GM12878 (cell line): ENCODE data around the gene SRI. TPM values are rescaled to one million over a fixed set of nuclear protein-coding genes. Genes with fewer than 3 reads are reported as not detected.

ENCODE experiments used
- ATAC-seq: fragments of 200-7000 bp; cut with Tn5 transposase; 3 replicates; pipeline ENCODE4 v1.9.1; 2020; ENCODE audit warnings: mild to moderate bottlenecking, moderate library complexity
- BruUV-seq: library from RNA; stranded (reverse); fragments of 400-500 nt; replicated peaks from 2 replicates; lab custom pipeline; 2021; lab: Mats Ljungman, UMichigan
- CTCF ChIA-PET: fragments of 300-600 bp; sonication (Branson Sonifier 250); formaldehyde crosslinking; extraction: SDS; loops from one replicate; lab custom pipeline; 2021; ENCODE audit warnings: inconsistent platforms; lab: Yijun Ruan, JAX
- POLR2A ChIA-PET: fragments of 350-600 bp; formaldehyde crosslinking; extraction: SDS; loops from one replicate; lab custom pipeline; 2021; ENCODE audit warnings: inconsistent platforms; lab: Charles Lee
- RAD21 ChIA-PET: fragments of 300-600 bp; sonication (Branson Sonifier 250); formaldehyde crosslinking; loops from one replicate; lab custom pipeline; 2023; ENCODE audit warnings: antibody characterized with exemption; ENCODE audit not compliant: unreplicated experiment; lab: Charles Lee
- SMC1A ChIA-PET: fragments of 300-600 bp; sonication (Branson Sonifier 250); formaldehyde crosslinking; loops from one replicate; lab custom pipeline; 2023; ENCODE audit not compliant: unreplicated experiment, uncharacterized antibody; lab: Charles Lee
- DNase-seq: peaks from one replicate; pipeline ENCODE4 v3.0.0-alpha.2; 2011; ENCODE audit warnings: low read depth, low spot score
- FAIRE-seq: peaks from 3 replicates; lab custom pipeline; 2011; peaks lifted over from hg19 to GRCh38; lab: Jason Lieb, UNC
- H2AFZ ChIP-seq: 2 replicates; pipeline ENCODE4 v1.6.0; 2011; ENCODE audit warnings: low read depth, low read length, control low read depth; ENCODE audit not compliant: control insufficient read depth
- H3K27ac ChIP-seq: 2 replicates; pipeline ENCODE4 v1.5.1; 2011; ENCODE audit warnings: control low read depth; ENCODE audit not compliant: control insufficient read depth, insufficient read depth
- H3K27me3 ChIP-seq, 2 experiments: replicated peaks in 1 of 2; 2 replicates each; pipeline versions ENCODE4 v1.6.0 to v1.6.1; 2011; ENCODE audit warnings: low read length in 1 of 2; ENCODE audit not compliant: control insufficient read depth in 2 of 2, insufficient read depth in 2 of 2
- H3K36me3 ChIP-seq, 2 experiments: 2 replicates each; pipeline ENCODE4 v1.5.1; 2011; ENCODE audit warnings: low read length in 1 of 2; ENCODE audit not compliant: control insufficient read depth in 2 of 2, insufficient read depth in 2 of 2
- H3K4me1 ChIP-seq: 2 replicates; pipeline ENCODE4 v1.6.1; 2011; ENCODE audit warnings: mild to moderate bottlenecking, low read length, moderate library complexity, mixed read lengths; ENCODE audit not compliant: control insufficient read depth, insufficient read depth
- H3K4me2 ChIP-seq: 2 replicates; pipeline ENCODE4 v1.6.0; 2011; ENCODE audit warnings: control low read depth; ENCODE audit not compliant: control insufficient read depth, insufficient read depth
- H3K4me3 ChIP-seq: fragments of 200-600 bp; sonication (generic); 2 replicates; pipeline ENCODE4 v1.5.1; 2016
- H3K79me2 ChIP-seq: 2 replicates; pipeline ENCODE4 v1.6.0; 2011; ENCODE audit warnings: low read length; ENCODE audit not compliant: control insufficient read depth, insufficient read depth
- H3K9ac ChIP-seq: 2 replicates; pipeline ENCODE4 v1.8.0; 2011; ENCODE audit warnings: low read length, control low read depth, mixed read lengths; ENCODE audit not compliant: control insufficient read depth, insufficient read depth
- H3K9me3 ChIP-seq: replicated peaks from 3 replicates; pipeline ENCODE4 v1.5.1; 2011; ENCODE audit warnings: mild to moderate bottlenecking, low read length; ENCODE audit not compliant: control insufficient read depth, insufficient read depth
- H4K20me1 ChIP-seq: 2 replicates; pipeline ENCODE4 v1.6.0; 2011; ENCODE audit not compliant: control insufficient read depth, insufficient read depth
- E2F8 ChIP-seq: fragments of 450-650 bp; IDR thresholded peaks from 2 replicates; pipeline ENCODE4 v1.6.1; 2018; ENCODE audit warnings: mild to moderate bottlenecking, low read depth, moderate library complexity; ENCODE audit not compliant: partially characterized antibody
- EGR1 ChIP-seq, 2 experiments: IDR thresholded peaks; 1 replicate in 1 of 2; 2 replicates in 1 of 2; pipeline ENCODE4 v1.6.1; 2011 to 2012; ENCODE audit warnings: low read depth in 2 of 2, low read length in 2 of 2, borderline replicate concordance in 1 of 2, mild to moderate bottlenecking in 1 of 2, moderate library complexity in 1 of 2
- HDAC6 ChIP-seq: fragments of 200-600 bp; sonication (generic); IDR thresholded peaks from one replicate; pipeline ENCODE4 v1.8.0; 2017; ENCODE audit warnings: antibody characterized with exemption; ENCODE audit not compliant: unreplicated experiment
- JUNB ChIP-seq: IDR thresholded peaks from 2 replicates; pipeline ENCODE4 v1.6.1; 2016; ENCODE audit warnings: antibody characterized with exemption, mild to moderate bottlenecking
- LARP7 ChIP-seq: fragments of 450-650 bp; IDR thresholded peaks from 2 replicates; pipeline ENCODE4 v1.6.1; 2017; ENCODE audit warnings: mild to moderate bottlenecking
- MEF2A ChIP-seq: IDR thresholded peaks from 2 replicates; pipeline ENCODE4 v1.6.1; 2011; ENCODE audit warnings: low read depth, mild to moderate bottlenecking, low read length, moderate library complexity; ENCODE audit not compliant: insufficient read depth
- MEF2B ChIP-seq: fragments of 450-650 bp; IDR thresholded peaks from 2 replicates; pipeline ENCODE4 v1.6.1; 2018; ENCODE audit warnings: mild to moderate bottlenecking, moderate library complexity; ENCODE audit not compliant: partially characterized antibody, poor library complexity, severe bottlenecking
- MYB ChIP-seq: fragments of 150-350 bp; IDR thresholded peaks from 2 replicates; pipeline ENCODE4 v1.6.1; 2014; ENCODE audit warnings: mild to moderate bottlenecking, low read depth, low read length, borderline replicate concordance
- NFXL1 ChIP-seq: fragments of 450-650 bp; IDR thresholded peaks from 2 replicates; pipeline ENCODE4 v1.6.1; 2017; ENCODE audit warnings: antibody characterized with exemption, mild to moderate bottlenecking, borderline replicate concordance
- PML ChIP-seq: IDR thresholded peaks from 2 replicates; pipeline ENCODE4 v1.6.1; 2012; ENCODE audit warnings: low read length, inconsistent platforms
- RELA ChIP-seq: fragments of 450-650 bp; IDR thresholded peaks from 2 replicates; pipeline ENCODE4 v1.8.0; 2014; ENCODE audit warnings: borderline replicate concordance; ENCODE audit not compliant: partially characterized antibody
- SREBF1 ChIP-seq: IDR thresholded peaks from 2 replicates; pipeline ENCODE4 v1.6.1; 2012; ENCODE audit warnings: mild to moderate bottlenecking, low read length
- TARDBP ChIP-seq: IDR thresholded peaks from 2 replicates; pipeline ENCODE4 v1.6.1; 2016; ENCODE audit warnings: borderline replicate concordance
- WRNIP1 ChIP-seq: IDR thresholded peaks from 2 replicates; pipeline ENCODE4 v1.6.1; 2011; ENCODE audit warnings: low read depth, low read length, improper control_type of control experiment, borderline replicate concordance
- YBX1 ChIP-seq: fragments of 450-650 bp; IDR thresholded peaks from 2 replicates; pipeline ENCODE4 v1.6.1; 2016; ENCODE audit warnings: antibody characterized with exemption
- ZBED1 ChIP-seq: IDR thresholded peaks from 2 replicates; pipeline ENCODE4 v1.6.1; 2016; ENCODE audit warnings: borderline replicate concordance
- WGBS: methylation state at CpG from one replicate; pipeline ENCODE4 v1.1.6; 2016; ENCODE audit warnings: low lambda C conversion rate; ENCODE audit not compliant: insufficient replicate concordance, insufficient coverage; ENCODE audit errors: missing lambda C conversion rate; 5-methylcytosine and 5-hydroxymethylcytosine counted together
- in situ Hi-C: fragments of 300-500 bp; cut with MboI; formaldehyde crosslinking; loops from 9 replicates; pipeline ENCODE4 v1.14.3; 2018; ENCODE audit warnings: mixed read lengths
- intact Hi-C: fragments of 100-400 bp; cut with micrococcal nuclease; formaldehyde crosslinking; loops from one replicate; pipeline ENCODE4 v1.14.2; 2022; ENCODE audit not compliant: unreplicated experiment
- polyA plus RNA-seq, 11 experiments: library from polyadenylated mRNA; depleted of rRNA in 4 of 11; unstranded in 6 of 11; stranded (reverse) in 5 of 11; fragments of >200 nt; fragmentation: Nextera tagmentation in 4 of 11; fragmentation: Illumina TruSeq in 1 of 11; extraction: Ambion mirVana in 4 of 11; extraction: Trizol in 1 of 11; gene quantifications; 1 replicate in 1 of 11; 2 replicates in 10 of 11; pipeline versions ENCODE4 v1.2.1 to v1.2.3, GENCODE V29; 2011 to 2016; ENCODE audit warnings: inconsistent platforms in 2 of 11, missing spikeins in 2 of 11, low read depth in 1 of 11
- total RNA-seq, 4 experiments: library from RNA; depleted of rRNA in 3 of 4; stranded (reverse); fragments of >200 nt in 3 of 4; fragmentation: Illumina TruSeq in 1 of 4; extraction: Trizol in 1 of 4; gene quantifications; 2 replicates each; pipeline versions ENCODE4 v1.2.1 to v1.2.3, GENCODE V29; 2013 to 2021
- TF ChIP-seq, protein P1 (sequence below): IDR thresholded peaks from 2 replicates; pipeline ENCODE4 v1.6.1; 2012; ENCODE audit warnings: low read length, inconsistent platforms
- TF ChIP-seq, protein P2 (sequence below): fragments of 450-650 bp; formaldehyde crosslinking; IDR thresholded peaks from 2 replicates; pipeline ENCODE4 v1.4.0; 2022; ENCODE audit warnings: mild to moderate bottlenecking, moderate library complexity

Gene SRI
- total and polyA plus RNA-seq, 10 of the 15 experiments (the other 5 are each of a cell fraction or from before 2014, with no cell fraction given), result 94.7 to 588 (median 242) TPM

- Histone ChIP-seq H3K27ac (no peak overlapping the region), H3K9me3 (no peaks in the 10 kb centered on the region), H2AFZ (no peak overlapping the region), H3K27me3 (no peaks in the 10 kb centered on the region), H3K4me3 (no peak overlapping the region), H4K20me1 (no peaks in the 10 kb centered on the region), H3K4me2 (no peak overlapping the region), H3K36me3 (peaks cover 9 to 26% of the 10 kb centered on the region in 2 experiments), H3K79me2 (peaks cover 36% of the 10 kb centered on the region), H3K9ac (no peak overlapping the region), H3K4me1 (no peaks in the 10 kb centered on the region)
- CTCF ChIA-PET, result interaction anchor here (1.0 to 3.9 kb wide), 4 partner anchors 9 to 45 kb away, joined by 3 to 26 read pairs (median 6); no protein-coding TSS in a partner anchor
- RAD21 ChIA-PET, result interaction anchor here (1.2 to 6.9 kb wide), 3 partner anchors 12 to 30 kb away, joined by 4 to 52 read pairs (median 8); no protein-coding TSS in a partner anchor
- in situ Hi-C loops, result no loop called here
- BruUV-seq, result no TSS peak
- DNase-seq (no peak), FAIRE-seq (no peak), ATAC-seq (no peak)
- WGBS, result 93% methylated on average over 2 of the region's 2 CpGs
- SMC1A ChIA-PET, result interaction anchor here (0.9 to 8.4 kb wide), 8 partner anchors 8 to 404 kb away, joined by 3 to 78 read pairs (median 6); no protein-coding TSS in a partner anchor
- POLR2A ChIA-PET, result interaction anchor here (1.0 to 4.0 kb wide), 3 partner anchors 11 to 145 kb away, joined by 3 to 15 read pairs (median 11); no protein-coding TSS in a partner anchor
- intact Hi-C loops, result loop anchor here (10.0 kb wide), 1 partner anchor 1060 kb away; the partner anchor contains the start of gene DMTF1
- TF ChIP-seq, protein P1, sequence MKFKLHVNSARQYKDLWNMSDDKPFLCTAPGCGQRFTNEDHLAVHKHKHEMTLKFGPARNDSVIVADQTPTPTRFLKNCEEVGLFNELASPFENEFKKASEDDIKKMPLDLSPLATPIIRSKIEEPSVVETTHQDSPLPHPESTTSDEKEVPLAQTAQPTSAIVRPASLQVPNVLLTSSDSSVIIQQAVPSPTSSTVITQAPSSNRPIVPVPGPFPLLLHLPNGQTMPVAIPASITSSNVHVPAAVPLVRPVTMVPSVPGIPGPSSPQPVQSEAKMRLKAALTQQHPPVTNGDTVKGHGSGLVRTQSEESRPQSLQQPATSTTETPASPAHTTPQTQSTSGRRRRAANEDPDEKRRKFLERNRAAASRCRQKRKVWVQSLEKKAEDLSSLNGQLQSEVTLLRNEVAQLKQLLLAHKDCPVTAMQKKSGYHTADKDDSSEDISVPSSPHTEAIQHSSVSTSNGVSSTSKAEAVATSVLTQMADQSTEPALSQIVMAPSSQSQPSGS, result no peak
- TF ChIP-seq MEF2B (no peak), MYB (no peak), MEF2A (no peak), EGR1 (IDR thresholded peaks at IDR 0.05; ENCODE audit: borderline replicate concordance in 1 of 2, low read depth in 2 of 2, low read length in 2 of 2) (no peak), JUNB (no peak), LARP7 (no peak), NFXL1 (no peak), WRNIP1 (no peak), SREBF1 (no peak), YBX1 (no peak), E2F8 (no peak), PML (no peak), ZBED1 (no peak), RELA (no peak), TARDBP (no peak), HDAC6 (no peak)
- TF ChIP-seq, protein P2, sequence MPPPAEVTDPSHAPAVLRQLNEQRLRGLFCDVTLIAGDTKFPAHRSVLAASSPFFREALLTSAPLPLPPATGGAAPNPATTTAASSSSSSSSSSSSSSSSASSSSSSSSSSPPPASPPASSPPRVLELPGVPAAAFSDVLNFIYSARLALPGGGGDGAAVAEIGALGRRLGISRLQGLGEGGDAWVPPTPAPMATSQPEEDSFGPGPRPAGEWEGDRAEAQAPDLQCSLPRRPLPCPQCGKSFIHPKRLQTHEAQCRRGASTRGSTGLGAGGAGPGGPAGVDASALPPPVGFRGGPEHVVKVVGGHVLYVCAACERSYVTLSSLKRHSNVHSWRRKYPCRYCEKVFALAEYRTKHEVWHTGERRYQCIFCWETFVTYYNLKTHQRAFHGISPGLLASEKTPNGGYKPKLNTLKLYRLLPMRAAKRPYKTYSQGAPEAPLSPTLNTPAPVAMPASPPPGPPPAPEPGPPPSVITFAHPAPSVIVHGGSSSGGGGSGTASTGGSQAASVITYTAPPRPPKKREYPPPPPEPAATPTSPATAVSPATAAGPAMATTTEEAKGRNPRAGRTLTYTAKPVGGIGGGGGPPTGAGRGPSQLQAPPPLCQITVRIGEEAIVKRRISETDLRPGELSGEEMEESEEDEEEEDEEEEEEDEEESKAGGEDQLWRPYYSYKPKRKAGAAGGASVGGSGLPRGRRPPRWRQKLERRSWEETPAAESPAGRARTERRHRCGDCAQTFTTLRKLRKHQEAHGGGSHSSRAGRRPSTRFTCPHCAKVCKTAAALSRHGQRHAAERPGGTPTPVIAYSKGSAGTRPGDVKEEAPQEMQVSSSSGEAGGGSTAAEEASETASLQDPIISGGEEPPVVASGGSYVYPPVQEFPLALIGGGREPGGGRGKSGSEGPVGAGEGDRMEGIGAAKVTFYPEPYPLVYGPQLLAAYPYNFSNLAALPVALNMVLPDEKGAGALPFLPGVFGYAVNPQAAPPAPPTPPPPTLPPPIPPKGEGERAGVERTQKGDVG (CRISPR knock-in tag), result no peak
Measured at GRCh38 chr7:88214456-88214855, 5.4 kb downstream of the SRI start.
